Upper lobe of right lung (tissue), 1 donor: Measurements from ENCODE around the gene UBASH3B. TPM values are rescaled to one million over a fixed set of nuclear protein-coding genes. Genes with fewer than 3 reads are reported as not detected.
"Not testable (repeated sequence)": the region's sequence is repeated elsewhere in the genome, so short reads cannot be mapped to it uniquely, and the experiment has no call there.

Source experiments
- ATAC-seq: fragments of 200-7000 bp; cut with Tn5 transposase; one replicate; pipeline ENCODE4 v1.9.1; 2020; ENCODE audit warnings: mild to moderate bottlenecking, moderate library complexity
- DNase-seq: peaks from one replicate; pipeline ENCODE4 v3.0.0-alpha.2; 2020
- H3K27ac ChIP-seq: fragments of 200-600 bp; one replicate; pipeline ENCODE4 v1.8.0; 2022
- H3K27me3 ChIP-seq: fragments of 200-600 bp; one replicate; pipeline ENCODE4 v1.8.0; 2022; ENCODE audit warnings: mild to moderate bottlenecking
- H3K36me3 ChIP-seq: fragments of 200-600 bp; one replicate; pipeline ENCODE4 v1.8.0; 2022
- H3K4me1 ChIP-seq: fragments of 200-600 bp; one replicate; pipeline ENCODE4 v1.8.0; 2022
- H3K4me3 ChIP-seq: fragments of 200-600 bp; one replicate; pipeline ENCODE4 v1.8.0; 2022; ENCODE audit warnings: mild to moderate bottlenecking
- H3K9me3 ChIP-seq: fragments of 200-600 bp; one replicate; pipeline ENCODE4 v1.8.0; 2022
- CTCF ChIP-seq: fragments of 200-600 bp; IDR thresholded peaks from one replicate; pipeline ENCODE4 v1.8.0; 2022; ENCODE audit warnings: antibody characterized with exemption
- intact Hi-C: fragments of 100-400 bp; cut with DNase I; formaldehyde crosslinking; loops from one replicate; pipeline ENCODE4 v1.11.0; 2022
- total RNA-seq: library from RNA; stranded (reverse); fragmentation: NEBNext Ultra II Directional; extraction: Animal tissue kit (Norgen Biotek cat#: 25700); gene quantifications from one replicate; pipeline ENCODE4 v1.2.1, GENCODE V29; 2021
- donor health status: DM: no; HTN: yes; CAD: no; lungs with severe emphysema.

UBASH3B gene
- total RNA-seq, 1 donor from 2014 or later = 42.2 TPM

- no peak overlapping the region for H3K4me3 ChIP-seq
These were observed 164.6 kb downstream of the UBASH3B start for GRCh38 chr11:122820158-122820557.

DNA sequence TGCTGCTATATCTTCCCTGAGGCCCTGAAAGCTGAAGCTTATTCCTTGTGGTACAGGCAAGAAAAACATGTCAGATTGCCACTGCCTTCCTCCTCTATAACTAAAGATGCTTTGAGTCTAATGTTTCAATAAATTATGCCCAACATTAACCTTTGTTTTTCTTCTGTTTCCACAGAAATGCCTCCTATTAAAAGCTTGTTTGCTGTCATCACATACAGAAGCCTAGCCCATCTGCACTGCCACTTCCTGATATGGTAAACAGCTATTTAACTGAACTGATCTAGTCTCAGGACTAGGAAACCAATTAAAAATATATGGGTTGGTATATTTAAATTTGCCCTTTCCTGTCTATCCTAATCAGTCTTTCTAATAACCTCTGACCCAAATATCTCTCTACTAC lies 165.6 kb downstream of the UBASH3B start:
- Histone ChIP-seq H3K27ac (no peak overlapping the region), H3K27me3 (no peaks in the 10 kb centered on the region), H3K9me3 (no peaks in the 10 kb centered on the region), H3K36me3 (no peaks in the 10 kb centered on the region), H3K4me1 (peaks cover 11% of the 10 kb centered on the region), H3K4me3 (no peak overlapping the region)
- intact Hi-C loops = no loop called here
- TF ChIP-seq CTCF = no peak
- DNase-seq (no peak), ATAC-seq (no peak)

More at GRCh38 chr11:122820158-122820557, 164.6 kb downstream of the UBASH3B start:
- Histone ChIP-seq H3K36me3 (no peaks in the 10 kb centered on the region), H3K27ac (no peak overlapping the region), H3K4me1 (peaks cover 11% of the 10 kb centered on the region), H3K9me3 (no peaks in the 10 kb centered on the region), H3K27me3 (no peaks in the 10 kb centered on the region)
- TF ChIP-seq CTCF = no peak
- ATAC-seq (no peak), DNase-seq (no peak)
- intact Hi-C loops = no loop called here

DNA sequence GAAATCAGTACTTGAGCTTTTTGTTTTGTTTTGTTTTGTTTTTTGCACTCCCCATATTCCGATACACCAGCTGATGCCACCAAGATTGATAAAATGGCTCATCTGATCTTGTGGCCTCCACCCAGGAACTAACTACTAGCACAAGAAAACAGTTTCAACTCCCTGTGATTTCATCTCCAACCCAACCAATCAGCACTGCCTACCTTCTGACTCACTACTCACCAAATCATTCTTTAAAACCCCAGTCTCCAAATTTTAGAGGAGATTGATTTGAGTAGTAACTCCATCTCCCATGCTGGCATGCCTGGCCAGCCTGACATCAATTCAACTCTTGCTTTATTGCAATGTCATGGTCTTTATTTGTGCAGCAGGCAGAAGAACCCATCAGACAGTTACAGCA lies 166.7 kb downstream of the UBASH3B start:
- Histone ChIP-seq H3K27ac (no peak overlapping the region), H3K4me3 (no peak overlapping the region), H3K36me3 (no peaks in the 10 kb centered on the region), H3K9me3 (no peaks in the 10 kb centered on the region), H3K4me1 (peaks cover 4% of the 10 kb centered on the region), H3K27me3 (no peaks in the 10 kb centered on the region)
- TF ChIP-seq CTCF = no peak
- ATAC-seq = no peak
- no peak for DNase-seq
- intact Hi-C loops = no loop called here

GRCh38 chr11:122823564-122823963 lies 168.0 kb downstream of the UBASH3B start:
- Histone ChIP-seq H3K36me3 (no peaks in the 10 kb centered on the region), H3K27me3 (no peaks in the 10 kb centered on the region), H3K4me1 (no peaks in the 10 kb centered on the region), H3K27ac (no peak overlapping the region), H3K4me3 (no peak overlapping the region), H3K9me3 (no peaks in the 10 kb centered on the region)
- ATAC-seq (no peak), DNase-seq (no peak)
- no peak for TF ChIP-seq CTCF
- intact Hi-C loops = no loop called here

- intact Hi-C loops, ATAC-seq, H3K4me1 ChIP-seq, H3K36me3 ChIP-seq, DNase-seq, H3K4me3 ChIP-seq, H3K27me3 ChIP-seq, H3K9me3 ChIP-seq, H3K27ac ChIP-seq: not testable (repeated sequence)
These were observed 173.8 kb downstream of the UBASH3B start for GRCh38 chr11:122829371-122829770.

- DNase-seq, H3K36me3 ChIP-seq, intact Hi-C loops, H3K9me3 ChIP-seq, ATAC-seq, H3K27me3 ChIP-seq, H3K27ac ChIP-seq, H3K4me3 ChIP-seq, H3K4me1 ChIP-seq: not testable (repeated sequence)
These were observed 176.8 kb downstream of the UBASH3B start for GRCh38 chr11:122832297-122832696.

GRCh38 chr11:122832721-122833470 lies 177.4 kb downstream of the UBASH3B start:
- no peak overlapping the region for H3K4me3 ChIP-seq
- no peak overlapping the region for H3K27ac ChIP-seq
- no peak for DNase-seq
- H3K27me3 ChIP-seq = no peaks in the 10 kb centered on the region
- intact Hi-C loops = no loop called here
- no peak for ATAC-seq
- no peak for TF ChIP-seq CTCF
- H3K4me1 ChIP-seq = no peaks in the 10 kb centered on the region
- H3K36me3 ChIP-seq = no peaks in the 10 kb centered on the region
- H3K9me3 ChIP-seq = no peaks in the 10 kb centered on the region
